Calu3 (cell line): ENCODE data around the gene BTG1. TPM values are rescaled to one million over a fixed set of nuclear protein-coding genes. Genes with fewer than 3 reads are reported as not detected.

Source experiments
- BruUV-seq: library from RNA; stranded (reverse); fragments of 400-500 nt; replicated peaks from 2 replicates; lab custom pipeline; 2021; lab: Mats Ljungman, UMichigan
- CTCF ChIA-PET: fragments of 300-600 bp; sonication (Branson Sonifier 250); formaldehyde crosslinking; loops from one replicate; lab custom pipeline; 2022; ENCODE audit warnings: antibody characterized with exemption; lab: Charles Lee
- DNase-seq: peaks from one replicate; pipeline ENCODE4 v3.0.0; 2022
- H3K27ac Mint-ChIP-seq: one replicate; pipeline ENCODE4 v1.8.0; 2022; ENCODE audit warnings: mixed read lengths; ENCODE audit not compliant: unreplicated experiment
- H3K27me3 Mint-ChIP-seq: one replicate; pipeline ENCODE4 v1.8.0; 2022; ENCODE audit warnings: mixed read lengths; ENCODE audit not compliant: unreplicated experiment
- H3K36me3 Mint-ChIP-seq: one replicate; pipeline ENCODE4 v1.8.0; 2022; ENCODE audit warnings: mild to moderate bottlenecking, moderate library complexity, mixed read lengths; ENCODE audit not compliant: insufficient read depth, unreplicated experiment
- H3K4me1 Mint-ChIP-seq: one replicate; pipeline ENCODE4 v1.8.0; 2022; ENCODE audit warnings: mild to moderate bottlenecking, low read depth, mixed read lengths; ENCODE audit not compliant: unreplicated experiment
- H3K4me3 Mint-ChIP-seq: one replicate; pipeline ENCODE4 v1.8.0; 2022; ENCODE audit warnings: mild to moderate bottlenecking, low read depth, moderate library complexity, mixed read lengths; ENCODE audit not compliant: unreplicated experiment
- H3K9me3 Mint-ChIP-seq: one replicate; pipeline ENCODE4 v1.8.0; 2022; ENCODE audit warnings: low read depth, mixed read lengths; ENCODE audit not compliant: unreplicated experiment
- CTCF ChIP-seq: fragments of 200-600 bp; IDR thresholded peaks from one replicate; pipeline ENCODE4 v1.8.0; 2022; ENCODE audit warnings: antibody characterized with exemption; ENCODE audit not compliant: unreplicated experiment
- intact Hi-C: fragments of 100-400 bp; cut with micrococcal nuclease; formaldehyde crosslinking; loops from one replicate; pipeline ENCODE4 v1.10.0; 2022; ENCODE audit not compliant: unreplicated experiment
- total RNA-seq: library from RNA; stranded (reverse); gene quantifications from 2 replicates; pipeline ENCODE4 v1.2.3, GENCODE V29; 2022

BTG1 gene
- total RNA-seq, 1 experiment from 2014 or later = 131 TPM

DNA sequence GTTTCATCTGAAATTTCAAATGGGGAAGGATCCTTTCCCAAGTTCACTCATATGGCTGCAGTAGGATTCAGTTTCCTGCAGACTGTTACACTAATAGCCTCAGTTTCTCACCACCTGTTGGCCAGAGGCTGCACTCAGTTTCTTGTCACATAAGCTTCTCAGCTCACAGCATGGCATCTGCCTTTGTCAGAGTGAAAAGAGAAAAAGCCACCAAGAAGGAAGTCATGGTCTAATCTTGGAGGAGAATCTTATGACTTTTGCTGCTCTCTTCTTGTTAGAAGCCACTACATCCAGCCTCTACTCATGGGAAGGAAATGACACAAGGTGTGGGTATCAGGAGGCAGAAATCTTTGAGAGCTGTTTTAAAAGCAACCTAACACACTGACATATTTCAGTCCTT is 39.4 kb upstream of the BTG1 start:
- TF ChIP-seq CTCF = no peak
- Mint-ChIP-seq H3K36me3 (no peaks in the 10 kb centered on the region), H3K27ac (no peak overlapping the region), H3K27me3 (no peaks in the 10 kb centered on the region), H3K9me3 (peaks cover 3% of the 10 kb centered on the region), H3K4me3 (no peak overlapping the region), H3K4me1 (no peaks in the 10 kb centered on the region)
- DNase-seq = no peak
- CTCF ChIA-PET = no interaction called here
- BruUV-seq = no TSS peak
- intact Hi-C loops = no loop called here

GRCh38 chr12:92183575-92183974 is 37.9 kb upstream of the BTG1 start:
- Mint-ChIP-seq H3K9me3 (peaks cover 3% of the 10 kb centered on the region), H3K27ac (no peak overlapping the region), H3K27me3 (no peaks in the 10 kb centered on the region), H3K36me3 (no peaks in the 10 kb centered on the region), H3K4me3 (no peak overlapping the region), H3K4me1 (no peaks in the 10 kb centered on the region)
- no TSS peak for BruUV-seq
- no peak for DNase-seq
- CTCF ChIA-PET = no interaction called here
- intact Hi-C loops = no loop called here
- TF ChIP-seq CTCF = no peak

DNA sequence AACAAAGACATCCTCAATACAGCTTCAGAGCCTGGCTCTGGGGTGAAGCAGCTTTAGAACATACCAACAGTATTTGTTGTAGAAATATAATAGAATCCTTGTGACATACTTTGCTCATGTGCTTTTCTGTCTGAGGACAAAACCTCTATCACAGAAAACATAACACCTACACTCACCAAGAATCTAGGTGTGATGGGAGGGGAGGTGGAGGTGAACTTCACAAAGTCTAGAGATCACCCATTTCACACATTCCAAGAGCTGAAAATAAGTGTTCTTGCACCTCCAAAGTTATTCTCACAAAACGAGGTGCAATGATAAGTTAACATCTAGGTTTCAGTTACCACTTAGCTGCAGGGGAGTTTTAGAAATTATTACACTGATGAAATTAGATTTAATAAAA is 32.7 kb upstream of the BTG1 start:
- Mint-ChIP-seq H3K4me3 (no peak overlapping the region), H3K9me3 (peaks cover 2% of the 10 kb centered on the region), H3K27ac (no peak overlapping the region), H3K36me3 (no peaks in the 10 kb centered on the region), H3K27me3 (no peaks in the 10 kb centered on the region), H3K4me1 (no peaks in the 10 kb centered on the region)
- no peak for TF ChIP-seq CTCF
- DNase-seq = no peak
- CTCF ChIA-PET = no interaction called here
- intact Hi-C loops = no loop called here
- BruUV-seq = no TSS peak

- no peak overlapping the region for H3K27ac Mint-ChIP-seq
- no peaks in the 10 kb centered on the region for H3K27me3 Mint-ChIP-seq
- H3K9me3 Mint-ChIP-seq = peaks cover 2% of the 10 kb centered on the region
- CTCF ChIA-PET = no interaction called here
- H3K4me3 Mint-ChIP-seq = no peak overlapping the region
- H3K36me3 Mint-ChIP-seq = no peaks in the 10 kb centered on the region
- DNase-seq = no peak
- no TSS peak for BruUV-seq
- intact Hi-C loops = no loop called here
- no peak for TF ChIP-seq CTCF
- no peaks in the 10 kb centered on the region for H3K4me1 Mint-ChIP-seq
These were observed 31.0 kb upstream of the BTG1 start for GRCh38 chr12:92176646-92177045.
